Gastroesophageal sphincter (tissue), 4 donors: ENCODE data around the gene SIDT1. TPM values are rescaled to one million over a fixed set of nuclear protein-coding genes. Genes with fewer than 3 reads are reported as not detected.
A peak's percentile ranks its signal among the peaks of the same experiment; 100 is the strongest.

Experiments used
- ATAC-seq: fragments of 150-250 bp; one replicate; pipeline ENCODE4 v1.9.1; 2016; ENCODE audit warnings: mild to moderate bottlenecking, moderate library complexity
- H3K27ac ChIP-seq, 4 donors: fragments of 200-600 bp; sonication (generic) in 3 of 4; 1 replicate in 3 of 4; 2 replicates in 1 of 4; pipeline ENCODE4 v1.5.1; 2016 to 2019
- H3K27me3 ChIP-seq: fragments of 200-600 bp; sonication (generic); one replicate; pipeline ENCODE4 v1.5.1; 2019
- H3K36me3 ChIP-seq, 2 donors: fragments of 200-600 bp; sonication (generic); one replicate each; pipeline ENCODE4 v1.5.1; 2019; ENCODE audit warnings: control low read depth in 1 of 2
- H3K4me1 ChIP-seq, 3 donors: fragments of 200-600 bp; sonication (generic); 1 replicate in 2 of 3; 2 replicates in 1 of 3; pipeline ENCODE4 v1.5.1; 2016 to 2019; ENCODE audit warnings: control low read depth in 2 of 3
- H3K4me3 ChIP-seq, 2 donors: fragments of 200-600 bp; sonication (generic); one replicate each; pipeline ENCODE4 v1.5.1; 2019; ENCODE audit warnings: mild to moderate bottlenecking in 1 of 2, moderate library complexity in 1 of 2
- H3K9me3 ChIP-seq, 3 donors: fragments of 200-600 bp; sonication (generic); one replicate each; pipeline ENCODE4 v1.5.1; 2017 to 2019; ENCODE audit warnings: control low read depth in 2 of 3
- EP300 ChIP-seq: sonication (generic); formaldehyde crosslinking; IDR thresholded peaks from one replicate; pipeline ENCODE4 v1.6.1; 2017; ENCODE audit warnings: antibody characterized with exemption, mild to moderate bottlenecking
- POLR2A ChIP-seq, 2 donors: fragments of 450-650 bp; IDR thresholded peaks; one replicate each; pipeline ENCODE4 v1.6.1; 2017; ENCODE audit warnings: antibody characterized with exemption in 2 of 2, mild to moderate bottlenecking in 2 of 2, moderate library complexity in 1 of 2
- POLR2AphosphoS5 ChIP-seq: sonication (generic); formaldehyde crosslinking; IDR thresholded peaks from one replicate; pipeline ENCODE4 v1.6.1; 2017; ENCODE audit warnings: antibody characterized with exemption
- WGBS, 2 donors: methylation state at CpG; one replicate each; pipeline ENCODE4 v1.1.5; 2018; ENCODE audit warnings: low coverage in 1 of 2; 5-methylcytosine and 5-hydroxymethylcytosine counted together
- total RNA-seq, 4 donors: library from RNA; depleted of rRNA; stranded (reverse); fragments of >200 nt; gene quantifications; one replicate each; pipeline ENCODE4 v1.1.0, GENCODE V29; 2016
- TF ChIP-seq, protein P1 (sequence below), 4 experiments: fragments of 200-600 bp in 2 of 4; fragments of 450-650 bp in 2 of 4; sonication (generic) in 1 of 4; IDR thresholded peaks; one replicate each; pipeline ENCODE4 v1.5.1; 2017 to 2019; ENCODE audit warnings: antibody characterized with exemption in 4 of 4, mild to moderate bottlenecking in 2 of 4, moderate library complexity in 2 of 4

Gene SIDT1
- total RNA-seq, 4 donors from 2014 or later: 0.15 to 0.99 (median 0.86) TPM

DNA sequence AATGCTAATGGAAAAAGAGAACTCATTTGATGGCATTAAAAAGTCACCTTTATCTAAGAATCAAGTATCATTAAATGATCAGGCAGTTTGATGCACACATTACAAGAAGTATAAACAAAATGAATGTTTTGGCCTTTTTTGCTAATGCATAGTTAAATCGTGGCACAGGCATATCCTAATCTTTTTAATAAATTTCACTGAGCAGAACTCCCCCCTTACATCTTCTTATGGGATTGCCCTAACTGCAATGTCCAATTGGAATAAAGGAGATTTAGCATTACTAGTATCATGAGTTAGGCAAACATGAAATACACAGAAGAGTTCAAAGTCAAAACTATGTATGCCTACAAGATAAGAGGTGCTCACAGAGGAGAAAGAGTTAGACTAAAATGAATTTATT is 131.4 kb downstream of the SIDT1 start:
- Histone ChIP-seq H3K27me3 (no peaks in the 10 kb centered on the region), H3K4me1 (peaks cover 0 to 55% (median 0%) of the 10 kb centered on the region in 3 donors), H3K9me3 (no peaks in the 10 kb centered on the region), H3K27ac (peak overlapping the region in 2 of 4 donors; percentile 5 to 64), H3K36me3 (peaks cover 0 to 41% of the 10 kb centered on the region in 2 donors), H3K4me3 (no peak overlapping the region)
- TF ChIP-seq, protein P1, sequence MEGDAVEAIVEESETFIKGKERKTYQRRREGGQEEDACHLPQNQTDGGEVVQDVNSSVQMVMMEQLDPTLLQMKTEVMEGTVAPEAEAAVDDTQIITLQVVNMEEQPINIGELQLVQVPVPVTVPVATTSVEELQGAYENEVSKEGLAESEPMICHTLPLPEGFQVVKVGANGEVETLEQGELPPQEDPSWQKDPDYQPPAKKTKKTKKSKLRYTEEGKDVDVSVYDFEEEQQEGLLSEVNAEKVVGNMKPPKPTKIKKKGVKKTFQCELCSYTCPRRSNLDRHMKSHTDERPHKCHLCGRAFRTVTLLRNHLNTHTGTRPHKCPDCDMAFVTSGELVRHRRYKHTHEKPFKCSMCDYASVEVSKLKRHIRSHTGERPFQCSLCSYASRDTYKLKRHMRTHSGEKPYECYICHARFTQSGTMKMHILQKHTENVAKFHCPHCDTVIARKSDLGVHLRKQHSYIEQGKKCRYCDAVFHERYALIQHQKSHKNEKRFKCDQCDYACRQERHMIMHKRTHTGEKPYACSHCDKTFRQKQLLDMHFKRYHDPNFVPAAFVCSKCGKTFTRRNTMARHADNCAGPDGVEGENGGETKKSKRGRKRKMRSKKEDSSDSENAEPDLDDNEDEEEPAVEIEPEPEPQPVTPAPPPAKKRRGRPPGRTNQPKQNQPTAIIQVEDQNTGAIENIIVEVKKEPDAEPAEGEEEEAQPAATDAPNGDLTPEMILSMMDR (IDR thresholded peaks at IDR 0.05): no peak
- TF ChIP-seq POLR2AphosphoS5: no peak
- no peak for TF ChIP-seq POLR2A (IDR thresholded peaks at IDR 0.05)
- TF ChIP-seq EP300: no peak
- ATAC-seq: no peak
- WGBS, 2 donors: 29 to 63% methylated on average over 1 of the region's 1 CpG

DNA sequence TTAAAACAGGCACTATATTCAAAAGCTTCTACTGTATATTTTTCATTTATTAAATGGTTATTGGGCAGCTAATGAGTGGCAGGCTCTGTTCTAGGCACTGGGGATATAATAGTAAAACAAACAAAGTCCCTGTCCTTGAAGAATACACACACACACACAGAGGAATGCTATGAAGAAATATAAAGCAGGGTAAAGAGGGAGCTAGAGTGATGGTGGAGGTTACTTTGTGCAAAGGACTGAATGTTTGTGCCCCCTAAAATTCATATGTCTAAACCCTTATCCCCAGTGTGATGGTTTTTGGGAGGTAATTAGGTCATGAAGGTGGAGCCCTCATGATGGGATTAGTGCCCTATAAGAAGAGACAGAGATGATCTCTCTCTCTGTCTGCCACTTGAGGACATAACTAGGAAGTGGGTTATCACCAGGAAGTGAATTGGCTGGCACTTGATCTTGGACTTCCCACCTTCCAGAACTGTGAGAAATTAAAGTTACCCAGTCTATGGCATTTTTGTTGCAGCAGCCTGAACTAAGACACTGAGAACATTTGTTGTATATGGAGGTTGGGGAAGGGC is 132.3 kb downstream of the SIDT1 start:
- Histone ChIP-seq H3K4me1 (peaks cover 0 to 64% (median 0%) of the 10 kb centered on the region in 3 donors), H3K4me3 (no peak overlapping the region), H3K9me3 (no peaks in the 10 kb centered on the region), H3K36me3 (peaks cover 0 to 32% of the 10 kb centered on the region in 2 donors), H3K27me3 (no peaks in the 10 kb centered on the region), H3K27ac (peak overlapping the region in 1 of 4 donors; percentile 14)
- no peak for ATAC-seq
- TF ChIP-seq POLR2A (IDR thresholded peaks at IDR 0.05) (no peak), POLR2AphosphoS5 (no peak), EP300 (no peak)
- TF ChIP-seq, protein P1 (IDR thresholded peaks at IDR 0.05): no peak

DNA sequence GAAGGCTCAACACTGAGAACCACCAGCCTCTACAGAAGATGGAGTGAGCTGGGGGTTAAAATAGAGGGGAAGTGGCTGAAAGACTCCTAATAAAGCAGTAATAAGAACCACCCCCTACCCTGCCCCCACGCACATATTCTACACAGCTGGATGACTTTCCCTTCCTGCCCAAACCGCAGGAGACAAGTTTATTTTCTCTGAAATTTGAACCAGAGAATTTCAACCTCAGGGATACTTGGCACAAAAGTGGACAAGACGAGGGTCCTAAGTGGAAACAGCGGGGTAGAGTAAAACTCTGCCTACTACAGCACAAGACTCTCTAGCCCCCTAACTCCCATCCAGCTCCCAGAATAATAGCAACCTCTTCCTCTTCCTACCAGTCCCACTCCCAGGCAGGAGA is 135.7 kb downstream of the SIDT1 start:
- WGBS, 2 donors: 40 to 78% methylated on average over 2 to 4 of the region's 4 CpGs
- ATAC-seq: no peak

DNA sequence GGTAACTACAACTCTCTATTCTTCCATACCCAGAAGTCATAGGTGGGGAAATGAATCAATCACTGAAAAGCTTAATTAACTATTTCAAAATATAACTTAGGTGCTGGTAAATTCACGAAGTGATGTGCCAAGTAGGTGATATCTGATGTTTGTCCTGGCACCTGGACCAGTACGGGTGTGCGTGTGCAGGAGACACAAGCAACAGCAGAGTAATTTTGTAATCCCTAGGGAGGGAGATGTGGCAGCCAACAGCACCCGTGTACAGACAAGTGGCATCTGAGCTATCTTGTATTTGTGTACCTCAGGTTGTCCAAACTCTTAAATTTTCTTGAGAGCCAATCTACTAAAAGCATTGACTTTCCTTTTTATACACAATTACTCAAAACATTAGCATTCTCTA is 141.2 kb downstream of the SIDT1 start:
- Histone ChIP-seq H3K9me3 (no peaks in the 10 kb centered on the region), H3K27me3 (no peaks in the 10 kb centered on the region), H3K4me3 (no peak overlapping the region), H3K27ac (no peak overlapping the region), H3K4me1 (peaks cover 0 to 11% (median 0%) of the 10 kb centered on the region in 3 donors), H3K36me3 (peaks cover 0 to 64% of the 10 kb centered on the region in 2 donors)
- no peak for ATAC-seq
- no peak for TF ChIP-seq POLR2AphosphoS5
- no peak for TF ChIP-seq POLR2A (IDR thresholded peaks at IDR 0.05)
- TF ChIP-seq, protein P1 (IDR thresholded peaks at IDR 0.05): no peak
- no peak for TF ChIP-seq EP300
- WGBS, 2 donors: 88 to 90% methylated on average over 4 of the region's 4 CpGs

More for the DNA sequence above, 135.7 kb downstream of the SIDT1 start:
- no peaks in the 10 kb centered on the region for H3K9me3 ChIP-seq
- no peaks in the 10 kb centered on the region for H3K27me3 ChIP-seq
- no peak overlapping the region for H3K4me3 ChIP-seq
- TF ChIP-seq POLR2AphosphoS5 (no peak), POLR2A (IDR thresholded peaks at IDR 0.05) (no peak), EP300 (no peak)
- TF ChIP-seq, protein P1 (IDR thresholded peaks at IDR 0.05): no peak
- peaks cover 0 to 34% of the 10 kb centered on the region in 2 donors for H3K36me3 ChIP-seq
- H3K27ac ChIP-seq: no peak overlapping the region
- H3K4me1 ChIP-seq: peaks cover 0 to 42% (median 0%) of the 10 kb centered on the region in 3 donors

DNA sequence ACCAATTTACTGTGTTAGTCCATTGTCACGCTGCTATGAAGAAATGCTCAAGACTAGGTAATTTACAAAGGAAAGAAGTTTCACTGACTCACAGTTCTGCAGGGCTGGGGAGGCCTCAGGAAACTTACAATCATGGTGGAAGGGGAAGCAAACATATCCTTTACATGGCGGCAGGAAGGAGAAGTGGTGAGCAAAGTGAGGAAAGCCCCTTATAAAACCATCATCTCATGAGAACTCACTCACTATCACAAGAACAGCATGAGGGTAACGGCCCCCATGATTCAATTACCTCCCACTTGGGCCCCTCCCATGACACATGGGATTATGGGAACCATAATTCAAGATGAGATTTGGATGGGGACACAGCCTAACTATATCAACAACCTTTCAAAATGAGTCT is 143.9 kb downstream of the SIDT1 start:
- H3K9me3 ChIP-seq: no peaks in the 10 kb centered on the region
- no peaks in the 10 kb centered on the region for H3K27me3 ChIP-seq
- H3K27ac ChIP-seq: no peak overlapping the region
- WGBS, 2 donors: 88 to 100% methylated on average over 1 to 2 of the region's 3 CpGs
- H3K4me3 ChIP-seq: no peak overlapping the region
- H3K36me3 ChIP-seq: peaks cover 0 to 55% of the 10 kb centered on the region in 2 donors
- H3K4me1 ChIP-seq: no peaks in the 10 kb centered on the region
- TF ChIP-seq POLR2AphosphoS5: no peak
- no peak for TF ChIP-seq EP300
- no peak for TF ChIP-seq POLR2A (IDR thresholded peaks at IDR 0.05)
- TF ChIP-seq, protein P1 (IDR thresholded peaks at IDR 0.05): no peak
- ATAC-seq: no peak
